ENCODE data around the gene ATP11A. TPM values are rescaled to one million over a fixed set of nuclear protein-coding genes. Genes with fewer than 3 reads are reported as not detected.
A peak's percentile ranks its signal among the peaks of the same experiment; 100 is the strongest.
"Not testable (repeated sequence)": the region's sequence is repeated elsewhere in the genome, so short reads cannot be mapped to it uniquely, and the experiment has no call there.

Gene ATP11A
- total RNA-seq, 5 donors from 2014 or later (not counting 1 experiment from before 2014, with no cell fraction given), result 35.7 to 57.1 (median 48.5) TPM

GRCh38 chr13:112872657-112873631, 183.1 kb downstream of the ATP11A start:
- Mint-ChIP-seq H3K36me3 (peaks cover 45% of the 10 kb centered on the region), H3K4me1 (peaks cover 25 to 57% (median 29%) of the 10 kb centered on the region in 3 donors), H3K27ac (peak overlapping the region; percentile 92 to 93), H3K4me3 (peak overlapping the region; percentile 39 to 72 (median 59))
- Histone ChIP-seq H3K27ac (ENCODE audit: low read length) (peak overlapping the region; percentile 79), H3K36me3 (ENCODE audit: control insufficient read depth in 2 of 2, extremely low read depth in 1 of 2, insufficient read depth in 1 of 2, low read length in 1 of 2) (peaks cover 15 to 16% of the 10 kb centered on the region in 2 donors), H3K4me1 (ENCODE audit: control insufficient read depth in 1 of 2, extremely low read depth in 1 of 2, insufficient read depth in 2 of 2, low read length in 2 of 2) (peaks cover 0 to 35% of the 10 kb centered on the region in 2 experiments)
- WGBS (ENCODE audit: insufficient coverage), result 16% methylated on average over 11 of the region's 25 CpGs
- H3K9me3 ChIP-seq; H3K27me3 ChIP-seq (replicated peaks in 1 of 2; ENCODE audit: control insufficient read depth in 2 of 2, extremely low read depth in 1 of 2, insufficient read depth in 2 of 2, low read length in 1 of 2); POLR2A ChIA-PET; H3K9me3 Mint-ChIP-seq; H3K4me3 ChIP-seq (ENCODE audit: control insufficient read depth in 1 of 2, extremely low read depth in 1 of 2, low read length in 1 of 2); H3K27me3 Mint-ChIP-seq; CTCF ChIA-PET: not testable (repeated sequence)
- DNase-seq (peak in 32 of 35 experiments; percentile 5 to 68 (median 35)), ATAC-seq (replicated peaks in 1 of 4) (peak; percentile 62 to 89 (median 68))

GRCh38 chr13:112873851-112874750, 184.3 kb downstream of the ATP11A start:
- DNase-seq (peak in 32 of 35 experiments; percentile 10 to 84 (median 31)), ATAC-seq (replicated peaks in 1 of 4) (peak; percentile 38 to 79 (median 51))
- Mint-ChIP-seq H3K27me3 (no peaks in the 10 kb centered on the region), H3K9me3 (peaks cover 0 to 6% (median 4%) of the 10 kb centered on the region in 3 donors), H3K27ac (peak overlapping the region; percentile 92 to 93), H3K36me3 (peaks cover 44% of the 10 kb centered on the region), H3K4me3 (peak overlapping the region; percentile 39 to 72 (median 59)), H3K4me1 (peaks cover 25 to 53% (median 29%) of the 10 kb centered on the region in 3 donors)
- POLR2A ChIA-PET, result no interaction called here
- Histone ChIP-seq H3K4me1 (ENCODE audit: control insufficient read depth in 1 of 2, extremely low read depth in 1 of 2, insufficient read depth in 2 of 2, low read length in 2 of 2) (peaks cover 0 to 35% of the 10 kb centered on the region in 2 experiments), H3K36me3 (ENCODE audit: control insufficient read depth in 2 of 2, extremely low read depth in 1 of 2, insufficient read depth in 1 of 2, low read length in 1 of 2) (peaks cover 6 to 26% of the 10 kb centered on the region in 2 donors), H3K27ac (ENCODE audit: low read length) (peak overlapping the region; percentile 79), H3K9me3 (no peaks in the 10 kb centered on the region), H3K27me3 (replicated peaks in 1 of 2; ENCODE audit: control insufficient read depth in 2 of 2, extremely low read depth in 1 of 2, insufficient read depth in 2 of 2, low read length in 1 of 2) (no peaks in the 10 kb centered on the region), H3K4me3 (ENCODE audit: control insufficient read depth in 1 of 2, extremely low read depth in 1 of 2, low read length in 1 of 2) (no peak overlapping the region)
- WGBS (ENCODE audit: insufficient coverage), result 56% methylated on average over 40 of the region's 40 CpGs
- CTCF ChIA-PET, result no interaction called here

DNA sequence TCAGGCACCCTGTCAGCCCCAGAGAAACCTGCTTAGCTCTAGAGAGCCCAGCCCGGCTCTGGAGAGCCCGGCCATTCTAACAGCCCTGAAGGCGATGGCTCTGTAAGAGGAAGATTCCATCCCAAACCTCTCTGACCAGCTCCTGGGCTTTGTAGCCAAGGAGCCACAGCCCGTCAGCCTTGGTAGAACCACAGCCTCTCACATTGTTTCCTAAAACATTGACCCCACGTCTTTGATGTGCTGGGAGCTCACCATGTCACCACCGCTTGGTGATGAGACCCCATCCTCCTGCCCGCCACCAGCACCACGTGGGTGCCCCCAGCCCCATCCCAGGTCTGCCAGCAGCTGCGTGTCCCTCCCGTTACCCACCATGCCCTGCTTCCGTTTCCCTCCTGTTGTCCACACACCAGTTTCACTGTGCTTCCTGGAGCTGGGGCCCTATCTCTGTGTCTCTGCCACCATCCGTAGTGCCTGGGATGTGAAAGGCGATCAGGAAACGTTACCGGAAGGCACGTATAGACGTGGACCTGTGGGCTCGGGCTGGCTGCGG, 185.0 kb downstream of the ATP11A start:
- H3K4me1 Mint-ChIP-seq, result peaks cover 25 to 47% (median 29%) of the 10 kb centered on the region in 3 donors

DNA sequence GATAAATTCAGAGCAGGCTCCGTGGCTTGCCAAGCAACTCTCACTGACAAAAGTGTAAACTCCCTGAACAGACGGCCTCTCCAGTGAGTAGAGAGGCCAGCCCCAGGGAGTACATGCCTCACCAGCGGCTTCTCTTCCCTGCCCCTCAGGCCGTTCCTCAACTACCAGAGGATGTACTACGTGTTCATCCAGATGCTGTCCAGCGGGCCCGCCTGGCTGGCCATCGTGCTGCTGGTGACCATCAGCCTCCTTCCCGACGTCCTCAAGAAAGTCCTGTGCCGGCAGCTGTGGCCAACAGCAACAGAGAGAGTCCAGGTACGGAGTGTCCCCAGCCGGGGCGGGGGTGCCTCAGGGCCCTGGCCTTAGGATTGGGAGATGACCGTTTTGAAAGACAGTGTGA, 185.8 kb downstream of the ATP11A start:
- Mint-ChIP-seq H3K27me3 (no peaks in the 10 kb centered on the region), H3K9me3 (peaks cover 0 to 6% (median 4%) of the 10 kb centered on the region in 3 donors), H3K4me3 (peak overlapping the region in 1 of 3 donors; percentile 34), H3K4me1 (peaks cover 25 to 45% (median 29%) of the 10 kb centered on the region in 3 donors), H3K27ac (peak overlapping the region in 1 of 2 donors; percentile 16), H3K36me3 (peaks cover 50% of the 10 kb centered on the region)
- Histone ChIP-seq H3K27ac (ENCODE audit: low read length) (no peak overlapping the region), H3K27me3 (replicated peaks in 1 of 2; ENCODE audit: control insufficient read depth in 2 of 2, extremely low read depth in 1 of 2, insufficient read depth in 2 of 2, low read length in 1 of 2) (no peaks in the 10 kb centered on the region), H3K4me1 (ENCODE audit: control insufficient read depth in 1 of 2, extremely low read depth in 1 of 2, insufficient read depth in 2 of 2, low read length in 2 of 2) (peaks cover 0 to 35% of the 10 kb centered on the region in 2 experiments), H3K4me3 (ENCODE audit: control insufficient read depth in 1 of 2, extremely low read depth in 1 of 2, low read length in 1 of 2) (no peak overlapping the region), H3K9me3 (no peaks in the 10 kb centered on the region), H3K36me3 (ENCODE audit: control insufficient read depth in 2 of 2, extremely low read depth in 1 of 2, insufficient read depth in 1 of 2, low read length in 1 of 2) (peaks cover 13 to 36% of the 10 kb centered on the region in 2 donors)
- ChIA-PET POLR2A (no interaction called here), CTCF (interaction anchor here in 1 of 2 donors (0.6 kb wide), 1 partner anchor 1401 kb away, joined by 3 read pairs; no protein-coding TSS in a partner anchor)
- 93% methylated on average over 15 of the region's 15 CpGs for WGBS (ENCODE audit: insufficient coverage)
- no peak for ATAC-seq (replicated peaks in 1 of 4)
- DNase-seq, result no peak

More for the DNA sequence above, 185.0 kb downstream of the ATP11A start:
- H3K27ac Mint-ChIP-seq, result peak overlapping the region; percentile 16 to 77
- H3K36me3 Mint-ChIP-seq, result peaks cover 46% of the 10 kb centered on the region
- Histone ChIP-seq H3K4me1 (ENCODE audit: control insufficient read depth in 1 of 2, extremely low read depth in 1 of 2, insufficient read depth in 2 of 2, low read length in 2 of 2) (peaks cover 0 to 35% of the 10 kb centered on the region in 2 experiments), H3K4me3 (ENCODE audit: control insufficient read depth in 1 of 2, extremely low read depth in 1 of 2, low read length in 1 of 2) (no peak overlapping the region), H3K36me3 (ENCODE audit: control insufficient read depth in 2 of 2, extremely low read depth in 1 of 2, insufficient read depth in 1 of 2, low read length in 1 of 2) (peaks cover 6 to 28% of the 10 kb centered on the region in 2 donors), H3K9me3 (no peaks in the 10 kb centered on the region), H3K27ac (ENCODE audit: low read length) (no peak overlapping the region), H3K27me3 (replicated peaks in 1 of 2; ENCODE audit: control insufficient read depth in 2 of 2, extremely low read depth in 1 of 2, insufficient read depth in 2 of 2, low read length in 1 of 2) (no peaks in the 10 kb centered on the region)
- H3K9me3 Mint-ChIP-seq, result peaks cover 0 to 6% (median 4%) of the 10 kb centered on the region in 3 donors
- no peaks in the 10 kb centered on the region for H3K27me3 Mint-ChIP-seq
- ATAC-seq (replicated peaks in 1 of 4) (no peak), DNase-seq (no peak)
- ChIA-PET POLR2A (no interaction called here), CTCF (interaction anchor here in 1 of 2 donors (0.6 kb wide), 1 partner anchor 338 kb away, joined by 4 read pairs; no protein-coding TSS in a partner anchor)
- H3K4me3 Mint-ChIP-seq, result peak overlapping the region in 1 of 3 donors; percentile 34
- WGBS (ENCODE audit: insufficient coverage), result 94% methylated on average over 15 of the region's 19 CpGs

DNA sequence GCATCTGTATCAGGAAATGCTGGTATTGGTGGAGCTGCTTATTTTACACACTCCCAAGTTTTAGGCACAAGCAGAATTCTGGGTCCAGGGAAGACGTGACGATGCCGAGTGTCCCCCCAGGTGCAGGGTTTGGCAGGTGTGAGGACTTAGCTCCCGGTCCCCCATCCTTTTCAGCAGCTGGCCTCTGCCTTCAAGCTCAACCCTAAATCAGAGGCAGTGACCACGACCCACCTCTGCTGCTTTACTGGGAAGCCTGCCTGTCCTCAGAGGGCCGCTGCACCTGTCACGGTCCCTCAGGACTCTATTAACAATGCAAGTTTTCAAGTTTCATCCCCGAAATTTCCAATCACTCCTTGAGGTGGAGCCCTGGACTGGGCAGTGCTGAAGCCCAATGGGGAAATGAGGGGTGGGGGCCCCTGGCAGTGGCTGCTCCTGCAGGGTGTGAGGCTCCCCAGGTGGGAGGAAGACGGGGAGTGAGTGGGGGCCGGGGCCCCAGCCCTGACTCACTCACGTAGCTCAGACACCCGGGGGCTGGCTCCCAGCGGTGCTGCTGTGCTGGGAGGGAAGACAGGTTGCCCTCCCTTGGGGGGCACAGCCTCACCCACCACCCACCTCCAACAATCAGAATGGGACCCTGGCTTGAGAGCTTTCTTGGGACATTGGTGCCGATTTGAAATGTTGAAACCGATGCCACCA, 186.6 kb downstream of the ATP11A start:
- Mint-ChIP-seq H3K4me1 (peaks cover 25 to 39% (median 27%) of the 10 kb centered on the region in 3 donors), H3K27me3 (no peaks in the 10 kb centered on the region), H3K9me3 (peaks cover 0 to 6% (median 4%) of the 10 kb centered on the region in 3 donors), H3K27ac (no peak overlapping the region), H3K4me3 (no peak overlapping the region), H3K36me3 (peaks cover 46% of the 10 kb centered on the region)
- Histone ChIP-seq H3K27me3 (replicated peaks in 1 of 2; ENCODE audit: control insufficient read depth in 2 of 2, extremely low read depth in 1 of 2, insufficient read depth in 2 of 2, low read length in 1 of 2) (no peaks in the 10 kb centered on the region), H3K9me3 (no peaks in the 10 kb centered on the region), H3K4me3 (ENCODE audit: control insufficient read depth in 1 of 2, extremely low read depth in 1 of 2, low read length in 1 of 2) (no peak overlapping the region), H3K4me1 (ENCODE audit: control insufficient read depth in 1 of 2, extremely low read depth in 1 of 2, insufficient read depth in 2 of 2, low read length in 2 of 2) (peaks cover 0 to 35% of the 10 kb centered on the region in 2 experiments), H3K36me3 (ENCODE audit: control insufficient read depth in 2 of 2, extremely low read depth in 1 of 2, insufficient read depth in 1 of 2, low read length in 1 of 2) (peaks cover 19 to 44% of the 10 kb centered on the region in 2 donors), H3K27ac (ENCODE audit: low read length) (no peak overlapping the region)
- ATAC-seq (replicated peaks in 1 of 4), result no peak
- WGBS (ENCODE audit: insufficient coverage), result 91% methylated on average over 10 of the region's 15 CpGs
- CTCF ChIA-PET, result no interaction called here
- POLR2A ChIA-PET, result no interaction called here
- DNase-seq, result no peak

Data from T-cell (primary cell).